GM18508 (cell line): ENCODE measurements around the gene COL15A1.
"Not testable (repeated sequence)": the region's sequence is repeated elsewhere in the genome, so short reads cannot be mapped to it uniquely, and the experiment has no call there.

ENCODE experiments used
- ATAC-seq: cut with Tn5 transposase; IDR thresholded peaks from one replicate; pipeline ENCODE4 v1.9.1; 2021; ENCODE audit warnings: moderate number of reproducible peaks; ENCODE audit not compliant: insufficient read depth, unreplicated experiment

COL15A1 gene

GRCh38 chr9:99096409-99096808 lies 152.7 kb downstream of the COL15A1 start:
- no peak for ATAC-seq

GRCh38 chr9:99099806-99100585 lies 156.3 kb downstream of the COL15A1 start:
- ATAC-seq = not testable (repeated sequence)

- no peak for ATAC-seq
Observed at GRCh38 chr9:99101271-99101670, 157.6 kb downstream of the COL15A1 start.

GRCh38 chr9:99101812-99102211 lies 158.1 kb downstream of the COL15A1 start:
- ATAC-seq = no peak

GRCh38 chr9:99103054-99103895 lies 159.6 kb downstream of the COL15A1 start:
- ATAC-seq = no peak

GRCh38 chr9:99103901-99104458 lies 160.3 kb downstream of the COL15A1 start:
- no peak for ATAC-seq

GRCh38 chr9:99104459-99105151 lies 160.9 kb downstream of the COL15A1 start, which contains the start of gene TGFBR1:
TGFBR1 (plus strand) TSS chr9:99105113; CDS start chr9:99105206, 93 bp downstream.
- peak; percentile 64 for ATAC-seq

GRCh38 chr9:99105152-99106043 lies 161.7 kb downstream of the COL15A1 start:
- ATAC-seq = peak; percentile 36

- ATAC-seq = no peak
Observed at GRCh38 chr9:99106044-99106375, 162.3 kb downstream of the COL15A1 start.

GRCh38 chr9:99107421-99107820 lies 163.7 kb downstream of the COL15A1 start:
- no peak for ATAC-seq

GRCh38 chr9:99108131-99108530 lies 164.4 kb downstream of the COL15A1 start:
- no peak for ATAC-seq

GRCh38 chr9:99109522-99109921 lies 165.8 kb downstream of the COL15A1 start:
- ATAC-seq = no peak

- ATAC-seq = no peak
Observed at GRCh38 chr9:99112750-99113413, 169.2 kb downstream of the COL15A1 start.

GRCh38 chr9:99113414-99114048 lies 169.8 kb downstream of the COL15A1 start:
- no peak for ATAC-seq

- no peak for ATAC-seq
Observed at GRCh38 chr9:99114049-99114440, 170.3 kb downstream of the COL15A1 start.

GRCh38 chr9:99114846-99115500 lies 171.3 kb downstream of the COL15A1 start:
- ATAC-seq = no peak

- ATAC-seq = no peak
Observed at GRCh38 chr9:99116003-99116411, 172.3 kb downstream of the COL15A1 start.
